Natural killer cell (primary cell): Measurements from ENCODE around the gene IL5. TPM values are rescaled to one million over a fixed set of nuclear protein-coding genes. Genes with fewer than 3 reads are reported as not detected.

Source experiments
- ATAC-seq, 3 donors: fragments of 150-1000 bp in 2 of 3; fragments of 200-7000 bp in 1 of 3; cut with Tn5 transposase; 1 replicate in 1 of 3; 2 replicates in 2 of 3; pipeline ENCODE4 v1.10.0; 2021; ENCODE audit warnings: mild to moderate bottlenecking in 2 of 3, moderate library complexity in 2 of 3
- DNase-seq, 2 donors: peaks; one replicate each; pipeline versions ENCODE4 v3.0.0 to v3.0.0-alpha.2; 2013 to 2021; ENCODE audit warnings: mixed read lengths in 1 of 2
- H3K27ac ChIP-seq: one replicate; pipeline ENCODE4 v1.5.1; 2013; ENCODE audit warnings: mild to moderate bottlenecking, low read length
- H3K27me3 ChIP-seq: one replicate; pipeline ENCODE4 v1.6.1; 2013; ENCODE audit warnings: low read length; ENCODE audit not compliant: control insufficient read depth, insufficient read depth
- H3K36me3 ChIP-seq: one replicate; pipeline ENCODE4 v1.6.1; 2013; ENCODE audit warnings: low read length; ENCODE audit not compliant: control insufficient read depth, insufficient read depth
- H3K4me1 ChIP-seq: one replicate; pipeline ENCODE4 v1.6.1; 2013; ENCODE audit warnings: low read length; ENCODE audit not compliant: control insufficient read depth, insufficient read depth
- H3K4me3 ChIP-seq: one replicate; pipeline ENCODE4 v1.5.1; 2013; ENCODE audit warnings: low read length
- H3K9me3 ChIP-seq: one replicate; pipeline ENCODE4 v1.6.1; 2013; ENCODE audit warnings: low read length; ENCODE audit not compliant: control insufficient read depth, insufficient read depth
- H3K27ac Mint-ChIP-seq, 2 donors: one replicate each; pipeline ENCODE4 v1.8.0; 2022; ENCODE audit warnings: mild to moderate bottlenecking in 2 of 2, mixed read lengths in 2 of 2, moderate library complexity in 1 of 2
- H3K27me3 Mint-ChIP-seq, 2 donors: one replicate each; pipeline ENCODE4 v1.8.0; 2022; ENCODE audit warnings: low read depth in 2 of 2, mixed read lengths in 2 of 2
- H3K36me3 Mint-ChIP-seq: one replicate; pipeline ENCODE4 v1.8.0; 2022; ENCODE audit warnings: mixed read lengths
- H3K4me1 Mint-ChIP-seq, 2 donors: one replicate each; pipeline ENCODE4 v1.8.0; 2022; ENCODE audit warnings: mixed read lengths in 2 of 2
- H3K4me3 Mint-ChIP-seq: one replicate; pipeline ENCODE4 v1.8.0; 2022; ENCODE audit warnings: mild to moderate bottlenecking, moderate library complexity, mixed read lengths
- H3K9me3 Mint-ChIP-seq, 2 donors: one replicate each; pipeline ENCODE4 v1.8.0; 2022; ENCODE audit warnings: mixed read lengths in 2 of 2
- WGBS: methylation state at CpG from one replicate; pipeline ENCODE4 v1.1.7; 2013; ENCODE audit warnings: missing lambda C conversion rate; ENCODE audit not compliant: insufficient coverage; 5-methylcytosine and 5-hydroxymethylcytosine counted together
- intact Hi-C: fragments of 100-400 bp; cut with micrococcal nuclease; formaldehyde crosslinking; loops from one replicate; pipeline ENCODE4 v1.14.2; 2022
- total RNA-seq, 4 donors: library from RNA; stranded (reverse); fragments of 120-200 nt in 1 of 4; gene quantifications; one replicate each; pipeline versions ENCODE4 v1.2.3 to v1.2.4, GENCODE V29; 2013 to 2022
- TF ChIP-seq, protein P1 (sequence below): fragments of 200-600 bp; IDR thresholded peaks from one replicate; pipeline ENCODE4 v1.8.0; 2022; ENCODE audit warnings: antibody characterized with exemption

The IL5 gene
- total RNA-seq, 3 donors from 2014 or later (not counting 1 experiment from before 2014, with no cell fraction given), result not detected

DNA sequence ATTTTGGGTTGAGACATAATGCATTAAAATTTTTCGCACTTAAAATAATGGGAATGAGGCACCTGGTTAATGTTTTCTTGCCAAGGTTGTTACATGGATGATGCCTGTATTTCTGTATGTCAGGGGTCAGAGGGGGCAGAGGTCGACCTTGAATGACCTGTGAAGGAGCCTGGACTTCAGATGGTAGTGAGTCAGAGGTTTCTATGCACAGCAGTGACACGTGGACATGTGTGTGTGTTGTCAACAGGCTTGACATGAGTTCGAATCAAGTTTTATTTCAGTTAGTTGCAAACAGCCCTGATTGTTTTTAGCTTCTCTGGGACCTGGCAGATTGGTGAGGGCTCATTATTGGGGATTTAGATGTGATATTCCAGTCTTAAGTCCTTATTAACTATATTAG, 3.6 kb downstream of the IL5 start:
- H3K4me1 ChIP-seq, result no peaks in the 10 kb centered on the region
- H3K4me3 ChIP-seq, result no peak overlapping the region
- TF ChIP-seq, protein P1, sequence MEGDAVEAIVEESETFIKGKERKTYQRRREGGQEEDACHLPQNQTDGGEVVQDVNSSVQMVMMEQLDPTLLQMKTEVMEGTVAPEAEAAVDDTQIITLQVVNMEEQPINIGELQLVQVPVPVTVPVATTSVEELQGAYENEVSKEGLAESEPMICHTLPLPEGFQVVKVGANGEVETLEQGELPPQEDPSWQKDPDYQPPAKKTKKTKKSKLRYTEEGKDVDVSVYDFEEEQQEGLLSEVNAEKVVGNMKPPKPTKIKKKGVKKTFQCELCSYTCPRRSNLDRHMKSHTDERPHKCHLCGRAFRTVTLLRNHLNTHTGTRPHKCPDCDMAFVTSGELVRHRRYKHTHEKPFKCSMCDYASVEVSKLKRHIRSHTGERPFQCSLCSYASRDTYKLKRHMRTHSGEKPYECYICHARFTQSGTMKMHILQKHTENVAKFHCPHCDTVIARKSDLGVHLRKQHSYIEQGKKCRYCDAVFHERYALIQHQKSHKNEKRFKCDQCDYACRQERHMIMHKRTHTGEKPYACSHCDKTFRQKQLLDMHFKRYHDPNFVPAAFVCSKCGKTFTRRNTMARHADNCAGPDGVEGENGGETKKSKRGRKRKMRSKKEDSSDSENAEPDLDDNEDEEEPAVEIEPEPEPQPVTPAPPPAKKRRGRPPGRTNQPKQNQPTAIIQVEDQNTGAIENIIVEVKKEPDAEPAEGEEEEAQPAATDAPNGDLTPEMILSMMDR, result no peak
- Mint-ChIP-seq H3K9me3 (no peaks in the 10 kb centered on the region), H3K4me1 (no peaks in the 10 kb centered on the region), H3K4me3 (no peak overlapping the region), H3K27ac (no peak overlapping the region), H3K36me3 (no peaks in the 10 kb centered on the region), H3K27me3 (peaks cover 0 to 5% of the 10 kb centered on the region in 2 donors)
- 88% methylated on average over 4 of the region's 4 CpGs for WGBS
- no peaks in the 10 kb centered on the region for H3K36me3 ChIP-seq
- H3K27ac ChIP-seq, result no peak overlapping the region
- ATAC-seq (no peak), DNase-seq (no peak)
- no peaks in the 10 kb centered on the region for H3K9me3 ChIP-seq
- H3K27me3 ChIP-seq, result no peaks in the 10 kb centered on the region
- intact Hi-C loops, result no loop called here

DNA sequence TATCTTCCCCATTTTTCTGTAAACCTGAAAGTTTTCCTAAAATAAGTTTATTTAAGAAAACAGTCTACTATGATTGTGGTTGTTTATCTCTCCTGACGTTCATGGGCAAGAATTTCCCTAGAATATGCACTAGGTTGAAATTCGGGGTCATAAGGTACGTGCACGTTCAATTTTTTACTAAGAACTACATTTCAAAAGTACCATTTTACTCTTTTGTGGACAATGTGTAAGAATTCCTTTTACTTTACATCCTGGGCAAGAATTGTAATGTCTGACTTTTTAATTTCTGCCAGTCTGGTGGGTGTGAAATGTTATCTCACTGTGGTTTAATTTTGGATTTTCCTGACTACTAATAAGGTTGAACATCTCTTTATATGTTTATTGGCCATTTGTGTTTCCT, 12.4 kb downstream of the IL5 start:
- Mint-ChIP-seq H3K4me1 (peaks cover 6 to 20% of the 10 kb centered on the region in 2 donors), H3K4me3 (no peak overlapping the region), H3K27me3 (peaks cover 0 to 4% of the 10 kb centered on the region in 2 donors), H3K27ac (no peak overlapping the region), H3K36me3 (no peaks in the 10 kb centered on the region), H3K9me3 (no peaks in the 10 kb centered on the region)
- H3K4me1 ChIP-seq, result peaks cover 11% of the 10 kb centered on the region
- no peaks in the 10 kb centered on the region for H3K27me3 ChIP-seq
- ATAC-seq (no peak), DNase-seq (no peak)
- no peaks in the 10 kb centered on the region for H3K9me3 ChIP-seq
- H3K4me3 ChIP-seq, result no peak overlapping the region
- no peak overlapping the region for H3K27ac ChIP-seq
- TF ChIP-seq, protein P1, result no peak
- WGBS, result no CpG with 5 or more reads among the region's 4 CpGs
- intact Hi-C loops, result no loop called here
- H3K36me3 ChIP-seq, result no peaks in the 10 kb centered on the region

- intact Hi-C loops, result loop anchor here (5.0 kb wide), 1 partner anchor 293 kb away; no protein-coding TSS in a partner anchor
- ATAC-seq, result peak in 2 of 3 donors; percentile 41 to 70
- no peaks in the 10 kb centered on the region for H3K36me3 ChIP-seq
- H3K4me1 ChIP-seq, result peaks cover 17% of the 10 kb centered on the region
- no peaks in the 10 kb centered on the region for H3K9me3 Mint-ChIP-seq
- H3K4me1 Mint-ChIP-seq, result peaks cover 6 to 27% of the 10 kb centered on the region in 2 donors
- H3K4me3 Mint-ChIP-seq, result no peak overlapping the region
- H3K27me3 ChIP-seq, result no peaks in the 10 kb centered on the region
- H3K27ac ChIP-seq, result no peak overlapping the region
- no peaks in the 10 kb centered on the region for H3K9me3 ChIP-seq
- TF ChIP-seq, protein P1, result no peak
- no peak overlapping the region for H3K4me3 ChIP-seq
- H3K27ac Mint-ChIP-seq, result no peak overlapping the region
- WGBS, result 42% methylated on average over 5 of the region's 6 CpGs
- no peaks in the 10 kb centered on the region for H3K27me3 Mint-ChIP-seq
- peak in 1 of 2 donors; percentile 21 for DNase-seq
- H3K36me3 Mint-ChIP-seq, result no peaks in the 10 kb centered on the region
These were observed 14.3 kb downstream of the IL5 start for GRCh38 chr5:132528866-132529634.
